NCI-H748 treated with DMSO at 0.1 percent for 48 hours (cell line): Measurements from ENCODE around the gene C2CD4D.

Experiments used
- DNase-seq: peaks from one replicate; lab custom pipeline; 2025; lab: John Stamatoyannopoulos, UW

The C2CD4D gene

GRCh38 chr1:151814971-151815545, 24.6 kb downstream of the C2CD4D start:
- no peak for DNase-seq

GRCh38 chr1:151814426-151814825, 25.2 kb downstream of the C2CD4D start:
- DNase-seq: no peak

- DNase-seq: no peak
These were observed 26.2 kb downstream of the C2CD4D start for GRCh38 chr1:151813271-151813977.

- no peak for DNase-seq
These were observed 28.4 kb downstream of the C2CD4D start for GRCh38 chr1:151811181-151811580.

- no peak for DNase-seq
These were observed 29.5 kb downstream of the C2CD4D start for GRCh38 chr1:151809985-151810556.

- DNase-seq: no peak
These were observed 30.2 kb downstream of the C2CD4D start for GRCh38 chr1:151809290-151809984.

GRCh38 chr1:151807766-151808165, 31.9 kb downstream of the C2CD4D start:
- no peak for DNase-seq

GRCh38 chr1:151807131-151807530, 32.5 kb downstream of the C2CD4D start:
- DNase-seq: no peak

- DNase-seq: no peak
These were observed 33.5 kb downstream of the C2CD4D start for GRCh38 chr1:151806170-151806569.

GRCh38 chr1:151805066-151805820, 34.4 kb downstream of the C2CD4D start, which contains the start of gene LINGO4:
Gene LINGO4, minus strand, starts transcription at chr1:151805419. Its CDS starts 2,715 bp downstream, at chr1:151802704.
- DNase-seq: no peak

GRCh38 chr1:151803915-151804314, 35.7 kb downstream of the C2CD4D start:
- DNase-seq: no peak

- DNase-seq: no peak
These were observed 36.5 kb downstream of the C2CD4D start for GRCh38 chr1:151803164-151803563.

- no peak for DNase-seq
These were observed 37.2 kb downstream of the C2CD4D start for GRCh38 chr1:151802372-151802771.

- DNase-seq: no peak
These were observed 37.8 kb downstream of the C2CD4D start for GRCh38 chr1:151801846-151802245.

GRCh38 chr1:151801310-151801820, 38.3 kb downstream of the C2CD4D start:
- no peak for DNase-seq

- no peak for DNase-seq
These were observed 38.8 kb downstream of the C2CD4D start for GRCh38 chr1:151800830-151801229.

- DNase-seq: no peak
These were observed 40.2 kb downstream of the C2CD4D start for GRCh38 chr1:151799179-151800022.

GRCh38 chr1:151798571-151798970, 41.0 kb downstream of the C2CD4D start:
- DNase-seq: no peak

- DNase-seq: peak; percentile 37
These were observed 48.5 kb downstream of the C2CD4D start for GRCh38 chr1:151790940-151791651.
